Suppressor macrophage (primary cell): Measurements from ENCODE around the gene UQCRC2.
"Not testable (repeated sequence)": the region's sequence is repeated elsewhere in the genome, so short reads cannot be mapped to it uniquely, and the experiment has no call there.

Experiments
- DNase-seq, 4 experiments: peaks; one replicate each; pipeline ENCODE4 v3.0.0-alpha.2; 2020 to 2022

Gene UQCRC2

DNA sequence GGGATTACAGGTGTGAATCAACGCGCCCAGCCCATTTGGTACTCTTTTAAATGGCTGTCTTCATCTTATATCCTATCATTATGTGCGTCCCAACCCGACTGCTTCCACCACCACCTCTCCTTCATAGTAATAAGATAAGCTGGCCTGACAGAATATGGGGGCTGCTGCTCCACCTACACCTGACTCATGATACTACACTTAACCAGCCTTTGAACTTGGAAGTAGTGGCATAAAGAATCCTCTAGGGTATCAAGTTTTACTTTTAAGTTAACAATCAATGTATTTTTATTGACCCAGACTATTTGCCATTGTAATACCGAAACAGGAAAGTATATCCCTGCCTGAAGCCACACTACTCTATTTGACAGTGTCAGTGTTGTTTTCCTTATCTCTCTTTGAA, 28.9 kb downstream of the UQCRC2 start:
- DNase-seq, result no peak

DNA sequence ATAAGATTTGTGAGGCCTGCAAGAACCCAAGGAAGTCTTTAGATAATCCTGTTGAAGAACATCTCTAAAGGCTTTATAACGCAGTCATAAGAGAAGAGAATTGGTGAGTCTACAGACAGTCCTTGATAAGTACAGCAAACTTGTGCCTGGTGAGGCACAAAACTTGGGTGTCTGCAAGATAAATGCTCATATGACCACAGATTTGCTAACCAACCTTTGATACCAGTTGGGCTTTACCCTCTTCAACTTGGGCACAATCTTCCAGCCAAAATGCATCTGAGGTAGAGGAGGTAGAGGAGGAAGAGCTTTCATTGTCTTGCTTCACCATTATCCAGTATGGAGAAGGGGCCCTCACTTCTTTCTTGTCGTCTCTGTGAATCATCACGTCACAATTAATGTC, 30.9 kb downstream of the UQCRC2 start:
- DNase-seq, result no peak

DNA sequence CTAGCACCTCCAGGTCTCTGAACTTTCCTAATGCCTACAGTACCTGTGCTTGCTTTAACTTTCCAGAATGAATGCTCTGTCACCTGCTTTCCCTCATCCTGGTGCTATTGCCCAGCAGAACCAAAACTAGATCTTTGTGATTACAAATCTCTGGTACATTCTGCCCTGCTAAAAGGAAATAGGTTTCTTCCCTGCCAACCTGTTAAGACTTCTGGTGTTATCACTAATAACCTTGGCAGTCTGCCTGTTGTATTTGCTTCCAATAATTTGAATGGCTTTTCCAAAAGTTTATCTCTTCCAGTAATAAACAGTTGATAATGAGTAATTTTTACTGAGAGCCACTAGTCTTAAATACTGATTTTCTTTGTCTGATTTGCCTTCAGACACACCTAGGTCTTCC, 32.4 kb downstream of the UQCRC2 start:
- DNase-seq, result no peak

DNA sequence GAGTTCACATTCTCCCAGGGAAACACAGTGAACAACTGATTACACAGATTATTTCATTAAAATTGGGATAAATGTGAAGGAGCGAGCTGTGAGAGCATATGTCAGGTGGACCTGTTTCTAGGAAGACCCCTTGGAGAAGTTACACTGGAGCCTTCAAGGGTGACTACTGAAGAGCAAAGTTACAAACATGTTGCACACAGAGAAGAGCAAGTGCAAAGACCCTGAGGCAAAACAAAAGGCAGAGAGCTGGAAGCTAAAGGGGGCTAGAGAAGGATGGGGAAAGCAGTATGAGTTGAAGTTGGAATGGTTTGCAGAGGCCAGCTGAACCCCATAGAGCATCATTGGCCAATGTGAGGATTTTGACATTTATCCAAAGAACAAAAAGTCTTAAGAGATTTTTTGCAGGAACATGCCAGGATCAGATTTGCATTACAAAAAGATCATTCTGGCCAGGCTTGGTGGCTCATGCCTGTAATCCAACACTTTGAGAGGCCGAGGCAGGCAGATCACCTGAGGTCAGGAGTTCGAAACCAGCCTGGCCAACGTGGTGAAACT, 33.6 kb downstream of the UQCRC2 start:
- no peak for DNase-seq

DNA sequence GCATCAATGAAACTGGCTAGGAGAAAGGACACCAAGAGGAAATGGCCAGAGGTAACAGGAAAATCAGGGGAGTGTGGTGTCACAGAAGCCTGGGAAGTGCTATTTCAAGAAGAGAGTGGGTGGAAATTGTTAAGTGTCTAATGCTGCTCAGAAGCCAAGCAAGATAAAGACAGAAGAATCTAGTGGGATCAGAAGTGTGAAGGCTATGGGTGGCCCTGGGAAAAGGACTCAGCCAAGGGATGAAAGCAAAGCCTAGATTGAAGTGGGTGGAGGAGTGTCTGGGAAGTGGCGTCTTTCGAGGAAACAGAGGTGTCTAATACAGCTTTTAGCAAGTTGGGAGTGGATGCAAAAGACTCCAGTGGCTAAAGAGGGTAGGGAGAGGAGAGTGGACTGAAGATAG, 34.3 kb downstream of the UQCRC2 start:
- no peak for DNase-seq

DNA sequence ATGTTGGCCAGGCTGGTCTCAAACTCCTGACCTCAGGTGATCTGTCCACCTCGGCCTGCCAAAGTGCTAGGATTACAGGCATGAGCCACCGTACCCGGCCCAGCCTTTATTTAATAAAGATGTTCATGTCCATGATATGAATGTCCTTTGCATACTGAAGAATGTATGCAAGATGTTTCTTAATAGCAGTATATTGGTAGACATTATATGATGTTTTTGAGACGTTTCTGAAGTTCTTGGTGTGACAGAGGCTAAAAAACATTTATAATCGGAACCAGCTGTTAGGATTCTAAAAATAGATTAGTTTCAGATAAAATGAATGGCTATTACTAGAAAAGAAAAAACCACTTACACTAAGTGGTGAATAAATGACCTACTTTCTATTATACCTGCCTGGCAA, 36.0 kb downstream of the UQCRC2 start:
- DNase-seq, result no peak

DNA sequence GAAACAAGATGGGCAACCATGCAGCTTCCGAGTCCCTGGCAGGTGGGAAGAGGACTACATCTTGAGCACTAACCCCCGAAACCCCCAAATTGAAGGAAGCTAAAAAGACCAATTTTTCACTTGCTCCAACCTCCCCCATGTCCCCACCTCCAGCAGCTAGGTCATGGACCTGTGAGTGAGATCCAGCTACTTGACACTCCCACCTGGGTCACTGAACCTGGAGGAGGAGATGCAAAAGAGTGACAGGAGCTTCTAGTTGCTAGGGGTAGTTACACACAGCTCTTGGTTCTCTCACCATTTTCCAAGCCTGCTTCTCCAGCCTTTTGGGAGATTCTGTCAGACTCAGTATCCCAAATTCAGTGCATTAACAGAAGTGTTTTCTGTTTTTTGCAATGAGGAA, 36.6 kb downstream of the UQCRC2 start:
- no peak for DNase-seq

DNA sequence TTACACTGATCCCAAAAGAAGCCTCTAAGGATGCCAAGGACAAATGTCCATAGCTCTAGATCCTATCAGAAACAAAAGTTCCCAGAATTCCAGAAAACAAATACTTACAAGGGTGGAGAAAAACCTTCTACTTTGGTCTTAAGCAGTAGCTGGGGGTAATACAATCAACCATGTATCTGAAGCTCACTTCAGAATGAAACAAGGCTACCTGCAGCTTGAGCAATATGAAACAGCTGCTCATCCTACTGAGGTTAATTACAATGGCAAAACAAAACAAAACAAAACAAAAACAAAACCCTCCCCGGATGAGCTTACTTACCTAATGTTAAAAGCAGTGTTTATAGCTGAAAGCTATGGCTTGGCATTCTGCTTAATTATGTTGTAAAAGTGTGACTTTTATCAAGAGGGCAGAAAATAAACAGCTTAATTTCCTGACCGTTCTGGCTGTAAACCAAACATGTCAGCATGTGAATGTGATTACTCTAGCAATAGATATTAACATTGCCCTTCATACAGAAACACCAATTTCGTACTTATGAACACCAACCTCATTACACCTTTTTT, 37.3 kb downstream of the UQCRC2 start:
- no peak for DNase-seq

DNA sequence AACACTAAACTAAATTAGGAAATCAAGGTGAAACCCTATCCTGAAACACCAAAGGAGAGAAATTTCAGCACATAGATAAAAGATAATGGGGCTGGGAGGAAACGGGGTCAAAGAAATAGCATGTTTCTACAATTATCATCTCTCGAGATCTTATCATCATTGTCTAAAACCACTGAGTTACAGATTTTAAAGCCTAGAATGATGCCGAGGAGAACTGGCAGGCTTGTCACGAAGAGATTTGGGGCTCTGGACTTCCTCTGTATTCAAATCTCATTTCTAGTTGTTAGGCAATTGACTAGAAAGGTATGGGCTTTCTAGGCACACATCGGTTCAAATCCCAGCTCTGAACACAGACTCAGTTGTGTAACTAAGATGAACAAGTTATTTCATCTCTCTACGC, 38.5 kb downstream of the UQCRC2 start:
- no peak for DNase-seq

DNA sequence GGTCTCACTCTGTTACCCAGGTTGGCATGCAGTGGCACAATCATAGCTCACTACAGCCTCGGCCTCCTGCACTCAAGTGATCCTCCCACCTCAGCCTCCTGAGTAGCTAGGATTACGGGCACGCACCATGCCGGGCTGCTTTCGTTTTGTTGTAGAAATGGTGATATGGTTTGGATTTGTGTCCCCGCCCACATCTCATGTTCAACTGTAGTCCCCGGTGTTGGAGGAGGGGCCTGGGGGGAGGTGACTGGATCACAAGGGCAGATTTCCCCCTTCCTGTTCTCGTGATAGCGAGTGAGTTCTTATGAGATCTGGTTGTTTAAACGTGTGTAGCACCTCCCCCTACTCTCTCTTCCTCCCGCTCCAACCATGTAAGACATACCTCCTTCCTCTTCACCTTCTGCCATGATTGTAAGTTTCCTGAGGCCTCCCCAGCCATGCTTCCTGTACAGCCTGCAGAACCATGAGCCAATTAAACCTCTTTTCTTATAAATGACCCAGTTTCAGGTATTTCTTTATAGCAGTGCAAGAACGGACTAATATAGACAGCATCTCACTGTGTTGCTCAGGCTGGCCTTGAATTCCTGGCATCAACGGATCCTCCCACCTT, 41.8 kb downstream of the UQCRC2 start:
- no peak for DNase-seq

DNA sequence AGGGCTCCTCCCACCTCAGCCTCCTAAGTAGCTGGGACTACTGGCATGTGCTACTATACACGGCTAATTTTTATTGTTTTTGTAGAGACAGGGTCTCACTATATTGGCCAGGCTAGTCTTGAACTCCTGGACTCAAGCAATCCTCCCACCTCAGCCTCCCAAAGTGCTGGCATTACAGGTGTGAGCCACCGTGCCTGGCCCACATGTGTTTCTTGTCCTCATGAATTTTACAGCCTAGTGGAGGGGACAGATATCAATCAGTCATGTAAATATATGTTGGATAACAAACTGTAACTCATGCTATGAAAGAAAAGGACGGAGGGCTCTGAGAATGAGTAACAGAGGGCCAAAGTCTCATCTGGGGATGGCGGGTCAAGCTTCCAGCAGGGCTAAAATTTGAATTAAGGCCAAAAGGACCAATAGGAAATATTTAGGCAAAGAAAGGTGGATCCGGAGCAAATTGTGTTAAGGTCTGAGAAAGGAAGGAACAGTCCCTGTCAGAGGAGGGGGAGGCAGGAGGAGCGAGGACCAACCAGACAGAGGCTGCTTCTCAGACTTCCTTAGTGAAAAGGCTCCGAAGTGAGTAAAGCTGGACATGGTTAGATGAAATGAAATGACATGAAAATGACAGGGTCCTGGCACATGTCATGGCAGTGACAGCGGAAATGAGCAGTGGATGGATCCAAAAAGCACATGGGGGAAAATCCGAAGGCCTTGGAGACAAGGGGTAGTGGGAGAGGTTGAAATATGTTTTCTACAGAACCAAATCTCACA, 43.9 kb downstream of the UQCRC2 start:
- DNase-seq, result no peak

DNA sequence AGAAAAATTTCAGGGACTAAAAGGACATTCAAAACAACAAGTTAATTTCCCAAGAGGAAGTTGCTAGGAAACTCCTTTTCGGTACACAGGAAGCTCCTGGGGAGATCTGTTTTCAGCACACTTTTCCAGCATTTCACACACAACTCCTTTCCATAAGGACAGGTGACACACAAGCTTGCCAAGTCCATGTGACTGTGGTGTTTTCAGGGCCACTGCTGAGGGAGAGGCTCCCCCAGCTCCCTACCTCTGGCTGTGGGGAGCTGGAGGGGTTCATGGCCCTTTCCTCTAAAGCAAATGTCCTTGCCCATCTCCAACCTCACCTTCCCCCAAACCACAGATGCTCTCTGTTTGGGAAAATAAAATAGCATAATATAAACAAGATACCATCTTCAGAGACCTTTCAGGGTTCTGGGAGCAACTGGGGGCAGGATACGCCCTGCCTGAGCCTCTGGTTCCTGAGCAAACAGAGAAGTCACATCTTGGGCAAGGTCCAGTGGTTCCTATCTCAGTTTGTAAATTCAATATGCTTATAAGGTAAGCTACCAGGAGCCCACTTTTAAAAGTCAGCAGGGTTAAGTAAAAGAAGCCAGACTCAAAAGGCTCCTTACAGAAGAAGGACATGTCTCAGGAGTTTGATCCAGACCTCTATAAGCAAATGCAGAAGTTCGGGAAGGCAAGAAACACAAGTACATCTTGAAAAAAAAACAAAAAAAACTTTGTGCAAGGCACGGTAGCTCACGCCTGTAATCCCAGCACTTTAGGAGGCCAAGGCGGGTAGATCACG, 44.7 kb downstream of the UQCRC2 start:
- no peak for DNase-seq

DNA sequence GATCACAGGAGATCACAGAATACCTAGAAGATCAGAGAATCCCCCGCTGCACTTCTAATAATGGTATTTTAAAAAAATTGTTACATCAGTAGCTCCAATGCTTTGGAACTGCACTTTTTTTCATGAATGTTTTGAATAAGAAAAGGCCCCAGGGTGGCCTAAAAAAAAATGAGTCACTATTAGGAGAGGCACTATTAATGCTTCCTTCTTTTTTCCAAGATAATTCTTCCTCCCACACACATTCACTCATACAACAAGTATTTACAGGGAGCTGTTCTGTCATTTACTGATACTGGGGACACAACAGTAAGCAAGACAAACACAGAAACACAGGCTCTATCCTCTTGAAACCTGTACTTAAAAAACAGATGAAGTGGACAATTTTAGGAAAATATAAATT, 48.4 kb downstream of the UQCRC2 start:
- no peak for DNase-seq

DNA sequence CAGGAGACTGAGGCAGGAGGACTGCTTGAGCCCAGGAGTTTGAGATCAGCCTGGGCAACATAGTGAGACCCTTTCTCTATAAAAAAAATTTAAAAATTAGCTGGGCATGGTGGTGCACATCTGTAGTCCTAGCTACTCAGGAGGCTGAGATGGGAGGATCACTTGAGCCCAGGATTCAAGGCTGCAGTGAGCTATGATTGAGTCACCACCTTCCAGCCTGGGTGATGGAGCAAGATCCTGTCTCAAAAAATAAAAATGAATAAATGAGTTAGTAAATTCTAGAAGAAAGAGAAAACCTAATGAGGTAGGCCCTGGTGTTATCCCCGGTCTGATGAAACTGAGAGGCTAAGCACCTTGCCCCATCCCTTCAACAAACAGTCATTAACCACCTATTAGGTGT, 48.9 kb downstream of the UQCRC2 start:
- not testable (repeated sequence) for DNase-seq

DNA sequence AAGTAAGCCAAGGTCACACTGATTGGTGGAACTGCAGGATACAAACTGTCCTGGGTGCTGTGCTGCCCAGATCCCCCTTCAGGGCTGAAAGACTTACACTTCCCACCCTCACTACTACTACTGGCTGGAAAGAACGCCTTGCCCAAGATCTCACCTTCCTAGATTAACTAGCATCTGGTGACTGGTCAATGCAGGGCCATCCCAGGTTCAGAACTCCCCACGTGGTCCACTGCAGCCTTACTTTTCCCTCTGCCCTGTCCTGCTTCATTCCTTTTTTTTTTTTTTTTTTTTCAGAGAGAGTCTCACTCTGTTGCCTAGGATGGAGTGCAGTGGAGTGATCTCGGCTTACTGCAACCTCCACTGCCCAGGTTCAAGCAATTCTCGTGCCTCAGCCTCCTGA, 50.0 kb downstream of the UQCRC2 start:
- no peak for DNase-seq

DNA sequence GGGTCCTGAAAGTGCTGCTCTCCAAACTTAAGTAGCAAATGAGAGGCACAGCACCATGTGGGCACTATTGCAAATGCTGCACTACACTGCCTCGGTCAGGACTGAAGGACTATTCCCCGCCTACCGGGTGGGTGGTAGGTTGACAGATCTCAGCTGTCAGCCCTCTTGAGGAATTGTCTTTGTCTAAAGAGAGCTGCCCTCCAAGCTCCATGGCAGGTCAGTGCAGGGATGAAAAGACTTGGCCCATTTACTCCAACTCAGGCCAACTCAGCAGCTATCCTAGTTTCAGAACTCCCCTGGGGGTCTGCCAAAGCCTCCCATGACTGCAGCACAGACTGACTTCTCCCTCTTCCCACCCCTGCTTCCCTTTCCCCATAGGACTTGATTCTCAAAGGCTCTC, 51.2 kb downstream of the UQCRC2 start:
- no peak for DNase-seq

DNA sequence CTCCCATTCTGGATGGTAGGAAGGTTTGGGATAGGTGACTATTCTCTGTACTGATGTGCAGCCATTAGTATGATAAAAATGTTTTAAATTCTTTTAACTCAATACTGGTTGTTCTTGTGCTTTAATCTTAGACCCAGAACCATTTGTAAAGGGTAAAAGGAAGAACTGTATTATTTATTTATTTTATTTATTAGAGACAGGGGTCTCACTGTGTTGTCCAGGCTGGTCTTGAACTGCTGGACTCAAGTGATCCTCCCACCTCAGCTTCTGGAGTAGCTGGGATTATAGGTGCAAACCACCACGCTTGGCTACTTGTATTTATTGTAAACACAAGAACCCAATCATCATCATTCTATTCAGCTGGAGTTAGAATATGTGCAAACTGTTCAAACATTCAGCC, 52.6 kb downstream of the UQCRC2 start:
- no peak for DNase-seq

DNA sequence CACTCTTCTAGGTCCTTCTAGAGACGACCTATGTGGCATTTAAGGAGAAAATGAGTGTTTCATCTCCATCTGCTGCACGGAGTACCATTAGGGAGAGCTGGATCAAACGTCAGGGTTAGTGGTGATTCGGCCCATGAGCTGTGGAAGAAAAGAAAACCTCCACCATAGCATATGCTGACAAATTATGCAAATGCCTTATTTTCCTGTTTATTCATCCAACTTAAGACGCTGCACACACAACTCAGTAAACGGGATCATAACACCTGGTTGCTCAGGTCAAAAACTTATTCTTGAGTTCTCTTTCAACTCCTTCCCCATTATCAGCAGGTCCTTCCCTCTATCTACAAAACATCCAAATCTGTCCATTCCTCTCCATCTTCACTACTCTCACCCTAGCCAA, 53.5 kb downstream of the UQCRC2 start:
- DNase-seq, result no peak

DNA sequence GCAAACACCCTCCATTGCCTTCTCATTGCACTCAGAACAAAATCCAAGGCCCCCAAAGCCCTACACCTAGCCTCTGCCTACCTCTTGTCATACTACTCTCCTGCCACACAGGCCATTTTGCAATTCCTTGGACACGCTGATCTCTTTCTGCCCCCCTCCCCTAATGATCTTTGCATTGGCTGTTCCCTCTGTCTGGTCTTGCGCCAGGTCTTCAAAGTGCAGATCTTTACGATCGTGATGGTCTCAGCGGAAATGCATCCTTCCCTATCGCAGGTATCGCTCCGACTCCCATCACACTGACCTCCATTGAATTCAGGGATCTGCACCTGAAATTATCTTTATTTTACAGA, 54.0 kb downstream of the UQCRC2 start:
- DNase-seq, result no peak

DNA sequence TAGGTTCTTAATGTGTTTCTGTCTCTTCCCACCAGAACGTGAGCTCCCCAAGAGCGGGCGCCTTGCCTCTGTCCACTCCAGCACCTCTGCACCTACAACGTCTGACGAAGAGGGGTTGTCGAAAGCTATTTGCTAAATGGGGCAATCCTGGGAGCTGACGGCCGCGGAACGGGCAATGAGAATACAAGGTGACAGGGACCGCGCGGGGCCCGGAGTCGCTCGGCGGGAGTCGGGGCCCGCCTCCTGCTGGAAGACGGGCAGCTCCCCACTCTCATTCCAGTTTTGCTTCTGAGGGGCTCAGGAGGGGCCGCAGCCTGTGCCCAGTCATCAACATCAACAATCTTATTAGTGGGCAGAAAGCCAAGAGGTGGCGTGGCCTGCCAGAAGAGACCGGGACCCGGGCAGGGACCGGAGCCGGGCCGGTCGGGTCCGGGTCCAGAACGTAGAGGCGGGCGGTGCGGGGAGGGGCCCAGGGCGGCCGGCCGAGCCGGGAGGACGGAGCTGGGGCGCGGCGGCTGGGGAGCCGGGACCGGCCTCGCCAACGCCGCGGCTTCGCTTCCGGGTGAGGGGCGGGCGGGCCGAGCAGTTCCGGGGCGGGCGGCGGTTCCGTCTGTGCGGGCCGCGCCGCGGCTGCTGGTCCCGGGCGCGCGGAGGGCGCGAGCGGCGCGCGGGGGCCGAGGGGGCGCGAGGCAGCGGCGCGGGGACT, 54.5 kb downstream of the UQCRC2 start, which contains the start of gene MOSMO:
Gene MOSMO (plus strand): TSS at position 603 of the 706 bp plus-strand sequence. CDS start 191 bp downstream, outside the sequence.
- peak; percentile 68 to 91 (median 81) for DNase-seq

DNA sequence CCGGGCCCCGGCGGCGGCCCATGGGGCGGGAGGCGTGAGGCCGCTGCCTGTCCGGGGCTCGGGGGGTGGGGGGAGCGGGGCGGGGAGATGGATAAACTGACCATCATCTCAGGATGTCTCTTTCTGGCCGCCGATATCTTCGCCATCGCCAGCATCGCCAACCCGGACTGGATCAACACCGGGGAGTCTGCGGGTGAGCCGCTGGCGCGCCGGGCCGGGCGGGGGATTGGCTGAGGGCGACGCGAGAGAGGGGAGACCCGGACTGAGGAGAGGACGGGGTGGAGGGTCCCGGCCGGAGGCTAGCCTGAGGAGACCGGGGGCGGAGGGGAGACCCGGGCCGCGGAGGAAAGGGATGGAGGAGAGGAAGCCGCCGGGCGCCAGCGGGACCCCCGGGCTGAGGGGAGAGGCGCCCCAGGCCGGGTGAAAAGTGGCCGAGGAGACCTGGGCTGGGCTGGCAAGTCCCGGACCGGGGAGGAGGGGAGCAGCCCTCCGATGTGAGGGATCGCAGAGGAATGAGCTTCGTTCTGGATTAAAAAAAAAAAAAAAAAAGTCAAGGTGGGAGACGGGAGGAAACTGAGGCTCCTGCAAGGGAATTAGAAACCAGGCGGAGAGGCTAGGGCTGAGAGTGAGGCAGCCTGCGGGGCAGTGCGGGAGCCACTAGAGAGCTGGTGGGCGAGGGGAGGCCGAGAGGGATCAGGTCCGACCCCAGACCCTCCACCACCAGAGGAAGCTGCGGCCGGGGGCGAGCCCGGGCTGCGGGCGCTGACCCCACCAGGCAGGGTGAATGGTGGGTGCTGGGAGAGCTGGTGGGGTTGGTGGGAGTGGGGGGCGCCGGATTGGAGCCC, 55.3 kb downstream of the UQCRC2 start:
- peak in 2 of 4 experiments; percentile 9 to 10 for DNase-seq

DNA sequence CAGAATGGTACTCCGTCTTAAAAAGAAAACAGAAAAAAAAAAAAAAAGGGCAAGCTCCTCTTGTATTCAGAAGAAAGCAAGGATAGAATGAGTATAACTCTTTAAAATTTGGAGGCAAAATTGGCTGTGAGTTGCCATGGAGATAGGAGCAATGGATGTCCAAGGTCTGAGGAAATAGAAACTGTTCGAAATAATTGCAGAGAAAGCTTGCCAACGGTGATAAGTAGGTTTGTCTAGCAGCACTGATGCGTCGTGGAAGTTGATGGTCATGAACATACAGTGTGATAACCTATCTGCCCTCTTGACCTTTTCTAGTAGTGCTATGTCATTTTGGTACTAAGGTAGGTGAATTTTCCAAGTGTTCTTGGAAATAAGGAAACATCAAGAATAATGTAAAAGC, 57.7 kb downstream of the UQCRC2 start:
- no peak for DNase-seq
